Epithelial cell of prostate (primary cell): ENCODE results near the gene CIB2.
"Not testable (repeated sequence)": the region's sequence is repeated elsewhere in the genome, so short reads cannot be mapped to it uniquely, and the experiment has no call there.

ENCODE experiments used
- DNase-seq: peaks from one replicate; pipeline ENCODE4 v3.0.0-alpha.2; 2011; ENCODE audit warnings: low read depth, low spot score
- H3K27ac ChIP-seq: fragments of 450-650 bp; 2 replicates; pipeline ENCODE4 v1.5.1; 2017; ENCODE audit warnings: mild to moderate bottlenecking

Gene CIB2

DNA sequence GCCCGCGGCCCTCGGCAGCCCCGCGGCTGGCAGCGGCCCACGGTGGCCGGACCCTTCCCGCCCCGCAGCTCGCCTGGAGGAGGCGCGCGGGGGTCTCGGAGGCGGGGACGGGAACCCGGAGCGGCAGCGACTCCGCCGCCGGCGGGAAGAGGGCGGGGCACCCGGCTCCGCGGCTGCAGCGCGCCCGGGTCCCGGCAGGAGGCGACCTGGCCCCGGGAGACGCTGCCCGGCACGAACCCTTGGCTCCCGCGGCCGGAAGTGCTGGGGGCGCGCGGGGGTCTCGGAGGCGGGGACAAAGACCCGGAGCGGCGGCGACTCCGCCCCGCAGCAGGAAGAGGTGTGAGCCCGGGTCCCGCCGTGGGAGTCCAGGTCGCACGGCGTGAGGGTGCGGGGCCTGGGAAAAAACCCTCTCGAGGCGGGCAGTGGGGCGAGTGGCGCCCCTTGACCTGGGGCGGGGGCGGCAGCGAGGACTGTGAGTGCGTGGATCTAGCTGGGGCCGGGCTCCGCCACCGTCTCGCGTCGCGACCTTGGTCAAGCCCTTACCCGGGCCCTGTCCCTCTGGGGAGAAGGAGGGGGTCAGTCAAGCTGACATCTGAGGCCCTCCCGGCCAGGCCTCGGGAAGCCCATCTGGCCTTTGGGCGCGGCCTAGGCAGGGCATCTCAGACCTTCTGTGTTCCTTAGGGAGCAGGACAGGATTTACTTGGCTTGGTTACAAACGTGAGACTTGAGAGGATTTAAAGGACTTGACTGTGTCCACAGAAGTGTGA is at the start of gene CIB2:
TSS of gene CIB2 (minus strand) at position 151 of the 767 bp plus-strand sequence. CDS start 230 bp downstream, outside the sequence.
- H3K27ac ChIP-seq, result peak within 1 kb of the TSS; percentile 86

DNA sequence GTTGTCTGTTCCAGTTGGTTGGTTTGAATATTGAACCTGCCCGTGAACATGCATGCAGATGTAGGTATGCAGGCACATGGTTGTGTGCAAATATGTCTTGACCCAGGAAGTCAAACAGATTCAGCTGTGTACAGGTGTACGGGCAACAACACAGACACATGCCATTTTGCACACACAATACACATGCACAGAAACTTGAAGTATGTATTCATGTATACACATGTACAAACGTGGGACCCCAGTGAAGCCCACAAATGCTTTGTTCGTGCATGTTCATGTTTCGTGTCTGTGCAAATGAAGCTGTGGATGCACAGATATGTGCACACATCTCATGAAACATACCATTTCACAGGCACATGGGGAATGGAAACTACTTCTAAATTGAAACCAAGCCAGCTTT is 48.7 kb upstream of the CIB2 start:
- DNase-seq, result no peak

More for the DNA sequence above, at the start of gene CIB2:
- DNase-seq, result no peak

DNA sequence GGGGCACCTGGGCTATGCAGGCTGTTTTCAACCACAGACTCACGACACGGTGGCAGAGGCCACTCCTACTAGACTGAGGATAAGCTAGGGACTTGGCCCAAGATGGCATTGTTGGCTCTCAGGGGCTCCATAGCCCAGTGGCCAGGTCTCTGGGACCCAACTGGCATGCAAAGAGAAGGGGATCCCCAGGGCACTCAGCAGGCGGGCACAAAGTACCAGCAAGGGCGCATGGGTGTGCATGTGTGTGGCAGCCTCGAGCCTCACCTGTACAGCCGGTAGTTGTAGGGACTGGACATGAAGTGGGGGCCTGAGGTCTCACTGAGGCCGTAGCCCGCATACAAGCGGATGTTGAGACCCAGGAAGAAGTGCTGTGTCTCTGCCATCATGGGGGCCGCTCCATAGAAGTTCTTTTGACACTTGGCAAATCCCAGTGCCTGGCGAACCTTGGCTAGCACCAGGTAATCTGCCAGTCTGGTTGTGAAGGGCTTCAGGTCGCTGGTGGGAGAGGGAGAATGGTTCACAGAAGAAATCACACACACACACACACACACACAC is 48.1 kb upstream of the CIB2 start:
- H3K27ac ChIP-seq, result no peak overlapping the region
- DNase-seq, result no peak

More for the DNA sequence above, 48.7 kb upstream of the CIB2 start:
- H3K27ac ChIP-seq, result no peak overlapping the region

DNA sequence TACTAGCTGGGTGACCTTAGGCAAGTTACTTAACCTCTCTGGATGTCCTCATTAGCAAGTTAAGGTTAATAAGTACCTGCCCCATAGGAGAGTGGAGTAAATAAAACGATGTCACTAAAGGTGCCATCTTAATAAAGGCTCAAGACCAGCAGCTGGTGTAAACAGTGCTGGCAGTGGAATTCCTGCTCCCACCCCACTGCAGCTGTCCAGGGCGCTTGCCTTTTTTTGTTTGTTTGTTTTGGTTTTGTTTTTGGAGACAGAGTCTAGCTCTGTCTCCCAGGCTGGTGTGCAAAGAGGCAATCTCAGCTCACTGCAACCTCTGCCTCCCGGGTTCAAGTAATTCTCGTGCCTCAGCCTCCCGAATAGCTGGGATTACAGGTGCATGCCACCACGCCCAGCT is 46.8 kb upstream of the CIB2 start:
- H3K27ac ChIP-seq, result no peak overlapping the region
- no peak for DNase-seq

- DNase-seq, result no peak
- no peak overlapping the region for H3K27ac ChIP-seq
These were observed 46.2 kb upstream of the CIB2 start for GRCh38 chr15:78177447-78177873.

DNA sequence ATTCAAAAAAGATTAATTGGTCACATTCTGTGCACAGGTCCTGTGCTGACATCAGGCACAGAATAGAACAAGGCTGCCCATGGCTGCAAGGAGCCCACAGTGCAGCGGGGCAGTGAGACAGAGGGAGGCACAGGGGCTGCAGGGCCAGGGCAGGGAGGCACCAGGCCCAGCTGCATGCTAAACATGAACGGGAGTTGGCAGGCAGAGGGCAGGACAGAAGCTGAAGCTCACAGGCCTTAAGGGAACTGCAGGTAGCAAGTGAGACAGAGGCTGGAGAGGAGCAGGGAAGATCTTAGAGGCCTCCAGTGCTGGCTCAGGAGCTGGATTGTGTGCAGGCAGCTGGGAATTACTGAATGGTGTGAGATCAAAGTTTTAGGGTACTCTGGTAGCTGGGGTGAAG is 44.1 kb upstream of the CIB2 start:
- H3K27ac ChIP-seq, result no peak overlapping the region
- no peak for DNase-seq

DNA sequence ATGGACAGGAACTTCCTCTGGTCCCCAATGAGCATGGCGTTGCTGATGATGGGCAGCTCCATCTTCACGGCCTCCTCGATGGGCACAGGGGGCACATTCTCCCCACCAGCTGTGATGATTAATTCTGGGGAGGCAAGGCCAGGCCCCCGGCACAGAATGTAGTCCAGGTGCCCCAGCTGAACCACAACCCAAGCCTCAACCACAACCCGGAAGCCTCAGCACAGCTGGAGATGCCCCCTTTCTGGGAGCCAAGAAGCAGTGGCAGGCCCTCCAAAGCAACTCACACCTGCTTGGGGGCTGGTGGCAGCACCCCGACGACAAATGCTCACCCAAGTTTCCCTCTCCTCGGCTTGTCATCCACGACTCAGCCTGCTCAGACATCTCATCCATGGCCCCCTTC is 43.2 kb upstream of the CIB2 start:
- no peak for DNase-seq
- no peak overlapping the region for H3K27ac ChIP-seq

- no peak for DNase-seq
- no peak overlapping the region for H3K27ac ChIP-seq
These were observed 40.7 kb upstream of the CIB2 start for GRCh38 chr15:78171864-78172472.

DNA sequence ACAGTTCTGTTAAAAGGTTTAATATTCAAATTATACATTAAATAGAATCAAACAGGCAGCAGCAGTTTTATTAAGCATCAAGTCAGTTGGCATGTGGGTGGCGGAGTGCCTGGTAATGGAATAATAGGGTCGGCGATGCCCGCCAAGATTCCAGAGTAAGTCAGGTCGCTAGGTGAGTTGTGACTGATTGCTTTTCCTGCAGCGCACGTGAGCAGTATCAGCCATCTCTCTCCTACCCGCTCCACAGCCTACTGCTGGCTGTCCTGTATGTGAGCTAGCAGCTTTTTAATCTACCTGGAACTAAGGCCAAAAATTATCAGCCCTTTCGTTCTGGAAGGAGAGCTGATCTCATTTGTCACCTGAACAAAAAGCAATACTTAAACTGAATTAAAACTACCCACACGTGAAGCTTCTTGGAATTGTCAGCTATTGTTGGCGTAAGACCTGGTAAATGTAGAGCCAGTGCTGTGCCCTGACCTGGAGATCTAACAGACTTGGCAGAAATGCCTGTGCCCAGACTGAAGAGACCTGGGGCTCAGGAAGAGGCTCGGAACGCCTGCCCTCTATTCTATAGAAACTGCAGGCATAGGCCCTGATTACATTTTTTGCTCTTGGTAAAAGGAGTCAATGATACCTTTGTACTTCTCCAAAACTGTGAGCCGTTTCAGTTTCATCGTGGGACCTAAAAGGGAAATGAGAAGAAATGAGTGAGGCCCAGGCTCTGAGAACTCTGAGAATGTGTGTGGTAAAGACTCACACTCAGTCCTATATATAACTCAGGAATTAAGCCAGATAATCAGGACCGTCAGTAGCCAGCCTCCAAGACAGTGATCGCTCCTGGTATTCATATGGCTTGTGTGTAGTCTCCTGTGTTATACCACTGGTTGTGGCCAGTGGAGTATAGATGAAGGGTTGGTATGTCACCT is 39.9 kb upstream of the CIB2 start:
- DNase-seq, result no peak
- H3K27ac ChIP-seq, result no peak overlapping the region

- H3K27ac ChIP-seq, result no peak overlapping the region
- no peak for DNase-seq
These were observed 37.4 kb upstream of the CIB2 start for GRCh38 chr15:78168608-78169007.

GRCh38 chr15:78167227-78167888 is 36.1 kb upstream of the CIB2 start:
- no peak for DNase-seq
- no peak overlapping the region for H3K27ac ChIP-seq

GRCh38 chr15:78164010-78164409 is 32.8 kb upstream of the CIB2 start:
- no peak for DNase-seq
- H3K27ac ChIP-seq, result no peak overlapping the region

- no peak overlapping the region for H3K27ac ChIP-seq
- no peak for DNase-seq
These were observed 30.8 kb upstream of the CIB2 start for GRCh38 chr15:78162038-78162437.

- DNase-seq, result no peak
- H3K27ac ChIP-seq, result no peak overlapping the region
These were observed 28.1 kb upstream of the CIB2 start for GRCh38 chr15:78159395-78159794.

GRCh38 chr15:78157203-78157602 is 26.0 kb upstream of the CIB2 start:
- H3K27ac ChIP-seq, result no peak overlapping the region
- DNase-seq, result no peak

DNA sequence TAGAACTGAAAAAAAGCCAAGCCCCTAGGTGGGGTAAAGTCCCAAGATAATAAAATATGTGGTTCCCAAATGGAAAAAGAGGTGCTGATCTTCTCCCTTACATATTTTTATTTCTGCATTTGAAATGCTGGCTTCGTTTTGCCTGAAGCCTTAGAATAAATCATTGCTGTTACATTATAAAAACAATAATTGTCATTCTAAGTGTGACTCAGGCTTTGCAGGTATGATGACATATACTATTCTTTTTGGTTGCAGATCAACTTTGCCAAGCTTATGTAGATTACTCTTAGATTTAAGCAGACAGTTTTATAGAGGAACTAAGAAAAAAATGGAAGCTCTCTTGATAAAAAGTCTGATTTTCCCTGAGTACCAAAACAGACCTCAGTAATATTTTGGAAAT is 25.4 kb upstream of the CIB2 start:
- no peak for DNase-seq
- H3K27ac ChIP-seq, result peak overlapping the region; percentile 2

DNA sequence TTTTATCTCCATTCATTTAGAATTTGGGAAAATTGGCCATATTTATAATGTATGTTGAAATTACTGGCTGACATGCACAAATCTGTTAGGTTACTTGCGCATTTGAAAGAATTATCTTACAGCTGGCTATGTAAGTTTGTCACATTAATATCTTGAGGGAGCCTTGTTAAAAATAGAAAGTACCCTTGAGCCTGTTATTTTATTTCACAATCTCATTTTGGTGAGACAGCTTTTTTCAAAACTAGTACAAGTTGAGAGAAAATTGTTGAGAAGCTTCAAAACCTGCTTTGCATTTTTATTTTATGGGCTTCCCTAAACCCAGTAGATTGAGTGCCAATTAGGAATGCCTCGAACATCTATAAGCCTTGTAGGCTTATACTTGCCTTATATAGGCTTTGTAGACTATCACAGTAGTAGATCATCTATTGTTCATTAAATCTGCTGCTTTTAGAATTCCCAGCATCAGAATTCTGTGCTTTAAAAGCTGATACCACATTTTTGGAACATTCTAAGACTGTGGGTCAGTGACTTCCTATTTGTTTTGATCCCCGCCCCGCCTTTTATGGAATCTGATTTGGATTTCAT is 24.2 kb upstream of the CIB2 start:
- DNase-seq, result no peak
- H3K27ac ChIP-seq, result peak overlapping the region; percentile 2

DNA sequence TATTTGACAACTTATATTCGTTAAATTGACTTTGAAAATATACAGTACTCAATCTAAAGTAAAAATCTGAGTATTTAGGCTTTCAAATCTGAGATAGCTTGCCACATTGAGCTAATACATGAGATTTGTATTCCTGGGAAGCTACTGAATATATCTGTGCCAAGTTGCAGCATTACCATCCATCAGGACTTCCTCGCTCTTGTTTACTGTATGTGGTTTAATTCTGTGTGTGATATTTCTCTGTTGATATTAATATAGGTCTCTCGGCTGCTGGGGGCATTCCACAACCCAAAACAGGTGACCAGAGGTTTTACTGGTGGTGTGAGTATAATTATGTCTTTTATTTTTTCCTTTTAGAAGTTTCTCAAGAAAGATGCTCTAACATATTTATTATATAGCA is 23.7 kb upstream of the CIB2 start:
- H3K27ac ChIP-seq, result no peak overlapping the region
- no peak for DNase-seq

GRCh38 chr15:78151075-78151474 is 19.8 kb upstream of the CIB2 start:
- not testable (repeated sequence) for DNase-seq, H3K27ac ChIP-seq
